NCI-H187 treated with DMSO at 0.1 percent for 48 hours (cell line): Measurements from ENCODE around the gene ZAP70.

Experiments
- DNase-seq: peaks from one replicate; lab custom pipeline; 2025; lab: John Stamatoyannopoulos, UW

ZAP70 gene

DNA sequence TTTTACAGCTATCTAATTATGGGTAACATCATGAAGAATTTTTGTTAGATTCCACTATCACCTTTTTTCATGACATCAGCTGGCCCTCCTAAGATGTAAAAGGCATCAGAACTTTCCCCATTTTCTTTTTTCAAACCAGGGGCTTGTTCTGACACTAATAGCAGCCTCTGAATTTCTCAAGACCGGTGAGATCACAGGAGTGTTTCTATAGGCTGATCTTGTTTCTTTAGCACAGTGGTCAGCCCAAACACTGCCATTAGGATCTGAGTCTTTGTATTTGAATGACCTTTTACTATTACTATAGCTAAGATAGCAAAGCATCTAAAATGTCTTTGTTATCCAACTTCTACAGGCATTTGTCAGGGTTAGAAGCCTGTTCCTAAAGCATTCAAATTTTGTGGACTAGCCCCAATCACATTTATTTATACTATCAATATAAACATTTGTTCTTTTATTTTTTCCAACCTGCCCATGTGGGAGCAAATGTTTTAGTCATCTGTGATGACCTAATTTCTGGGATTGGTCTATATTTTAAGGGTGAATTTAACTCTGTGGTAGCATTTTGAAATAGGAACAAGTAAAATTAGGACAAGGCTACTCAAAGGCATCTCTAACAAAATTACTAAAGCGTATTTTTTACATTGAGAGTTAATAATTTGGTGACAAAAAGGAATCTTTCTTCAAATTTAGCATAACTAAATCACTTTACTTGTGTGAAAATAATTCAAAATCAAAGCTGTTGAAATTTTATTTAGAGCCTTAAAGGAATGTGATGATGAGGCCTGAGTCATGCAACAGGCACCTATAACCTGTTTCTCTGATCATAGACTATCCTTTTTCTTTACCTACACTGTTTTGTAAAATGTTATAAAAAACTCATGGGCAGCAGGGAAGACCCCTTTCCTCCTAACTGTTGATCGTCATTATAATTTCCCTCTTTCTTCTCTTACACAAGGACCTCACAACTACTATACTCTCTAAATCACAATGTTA is 39.3 kb downstream of the ZAP70 start:
- no peak for DNase-seq

DNA sequence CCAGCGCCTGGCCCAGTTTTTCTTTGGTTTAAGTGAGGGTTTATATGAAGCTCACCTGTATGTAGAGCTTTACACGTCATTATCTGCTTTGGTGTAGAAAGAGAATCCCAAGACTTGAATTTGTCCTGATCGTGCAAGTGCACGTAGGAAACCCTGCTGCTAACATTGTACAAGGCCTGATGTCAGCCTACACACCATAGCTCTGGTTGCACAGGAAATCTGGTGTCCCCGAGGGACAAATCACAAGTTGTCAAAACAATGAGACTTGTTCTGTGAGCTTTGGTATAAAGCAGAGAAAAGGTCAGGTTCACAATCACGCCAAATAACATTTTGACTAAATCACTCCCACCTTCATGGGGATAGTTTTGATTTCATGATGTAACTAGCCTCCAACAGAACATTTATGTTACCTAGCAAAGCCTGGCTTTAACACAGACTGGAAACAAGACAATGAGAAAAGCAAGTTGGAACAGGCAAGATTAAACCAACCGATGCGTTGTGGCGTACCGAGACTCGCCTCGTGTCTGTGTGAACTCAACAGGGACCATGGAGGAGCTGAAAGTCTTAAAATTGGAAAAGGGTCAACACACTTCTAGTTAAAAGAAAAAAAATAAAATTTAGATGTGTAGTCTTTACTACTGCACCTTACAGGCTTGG is 41.4 kb downstream of the ZAP70 start:
- DNase-seq, result no peak

DNA sequence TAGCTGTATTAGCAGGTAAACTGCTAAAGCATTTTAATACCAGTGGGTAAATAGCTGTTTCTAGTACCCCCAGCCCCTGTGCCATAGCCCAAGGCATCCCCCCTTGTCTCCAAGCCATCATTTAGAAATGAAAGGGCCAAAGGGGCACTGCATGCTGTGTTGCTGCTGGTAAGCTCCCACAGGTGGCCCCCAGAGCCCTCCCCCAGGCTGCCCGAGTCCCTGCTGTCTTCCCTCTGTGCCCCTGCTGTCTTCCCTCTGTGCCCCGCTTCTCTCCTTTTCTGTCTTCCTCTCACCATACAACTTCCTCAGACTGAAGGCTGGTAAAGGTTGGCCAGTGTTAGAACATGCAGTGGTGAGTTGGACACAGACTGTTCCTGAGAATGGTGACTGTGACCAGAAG is 42.1 kb downstream of the ZAP70 start:
- DNase-seq, result no peak

DNA sequence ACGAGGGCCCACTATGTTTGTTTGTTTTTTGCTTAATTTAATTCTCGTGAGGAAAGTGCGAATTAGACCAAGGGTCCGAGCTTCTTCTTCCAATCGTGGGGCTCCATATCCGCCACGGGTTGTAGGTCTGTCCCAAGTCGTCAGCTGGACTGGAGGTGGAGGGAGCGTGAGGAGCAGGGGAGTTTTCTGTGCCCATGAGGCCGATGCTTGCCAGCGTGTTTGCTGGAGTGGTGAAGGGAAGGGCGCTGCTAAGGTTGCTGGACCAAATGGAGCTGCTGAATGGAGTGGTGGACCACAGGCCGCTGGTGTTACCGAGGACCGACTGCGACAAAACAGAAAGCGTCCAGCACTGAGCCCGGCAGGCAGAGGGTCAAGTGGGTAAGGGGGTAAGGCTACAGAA is 43.7 kb downstream of the ZAP70 start:
- no peak for DNase-seq

DNA sequence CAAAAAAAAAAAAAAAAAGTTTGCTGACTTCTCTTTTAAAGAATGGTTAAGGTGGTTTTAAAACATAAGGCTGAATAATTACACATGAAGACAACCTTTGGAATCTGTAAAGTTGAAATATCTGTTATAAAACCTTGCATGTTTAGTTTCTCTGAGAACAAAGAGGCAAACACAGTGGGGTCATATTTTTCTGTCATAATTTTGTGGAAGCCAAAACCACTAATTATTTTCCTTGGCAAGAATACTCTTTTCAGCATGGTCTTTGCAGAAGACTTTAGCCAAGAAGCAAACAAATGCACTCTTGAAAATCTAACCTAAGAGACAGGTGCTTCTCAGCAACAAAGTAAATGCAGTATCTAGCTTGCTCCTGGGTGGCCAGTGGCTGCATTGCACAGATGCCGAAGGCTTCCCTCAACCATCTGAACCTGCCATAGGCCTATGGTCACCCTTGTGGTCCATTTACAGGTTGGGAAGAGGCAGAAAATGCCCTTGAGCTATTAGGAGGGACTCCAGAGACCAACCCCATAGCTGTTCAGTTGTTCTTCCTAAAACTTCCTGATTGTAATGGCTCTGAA is 44.8 kb downstream of the ZAP70 start:
- DNase-seq, result no peak

DNA sequence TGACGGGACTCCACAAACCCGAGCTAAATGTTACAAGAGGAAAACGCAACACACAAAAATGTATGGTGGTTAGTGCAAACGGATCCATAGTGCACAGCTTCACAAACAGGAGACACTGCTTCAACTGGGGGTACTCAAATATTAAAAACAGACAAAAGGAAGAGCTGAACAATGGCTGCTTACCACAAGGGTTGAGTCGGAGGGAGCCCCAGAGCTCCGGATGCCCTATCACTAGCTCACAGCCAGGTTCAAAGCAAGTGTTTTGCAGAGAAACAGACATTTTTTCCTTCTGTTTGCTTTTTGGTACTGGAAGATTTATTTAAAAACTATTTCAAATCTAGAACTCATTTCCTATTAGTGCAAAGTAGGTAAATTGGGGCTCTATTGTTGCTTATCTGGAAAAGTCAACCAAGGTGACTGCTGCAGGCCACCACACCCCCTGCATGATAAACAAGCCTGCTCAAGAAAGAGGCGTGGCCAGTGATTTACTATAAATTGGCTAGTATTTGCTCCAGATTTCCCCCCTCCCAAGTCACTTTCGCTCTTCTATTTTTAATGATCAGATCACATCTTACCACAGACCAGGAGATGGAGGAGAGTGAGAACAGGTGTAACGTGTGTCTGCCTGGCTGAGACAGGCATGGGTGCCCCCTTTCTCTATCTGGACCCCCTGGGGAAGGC is 46.5 kb downstream of the ZAP70 start:
- no peak for DNase-seq

DNA sequence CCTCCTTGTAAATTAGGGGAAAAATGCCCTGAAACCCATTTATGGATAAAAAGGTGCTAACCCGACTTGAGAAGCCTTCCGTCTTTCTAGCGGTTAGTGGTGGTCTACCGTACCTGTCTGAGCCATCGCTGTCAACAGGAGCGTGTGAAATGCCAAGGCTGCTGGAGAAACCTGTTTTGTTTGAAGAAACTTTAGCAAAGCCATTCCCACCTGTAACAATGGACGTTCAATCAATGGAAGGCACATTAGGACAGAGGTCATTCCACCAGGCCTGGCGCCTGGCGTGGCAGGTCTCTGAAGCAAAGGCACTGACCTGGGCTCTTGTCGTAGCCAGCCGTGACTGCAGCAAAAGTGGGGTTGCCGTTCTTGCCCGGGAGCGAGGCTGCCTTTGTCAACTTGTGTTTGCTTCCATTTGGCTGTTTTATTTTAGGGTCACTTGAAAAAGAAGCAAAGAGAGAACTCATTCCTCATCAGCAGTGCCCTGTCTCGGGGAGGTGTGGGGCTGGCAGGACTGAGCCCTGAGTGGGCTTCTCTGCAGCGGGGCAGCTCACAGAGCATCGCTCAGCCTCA is 47.2 kb downstream of the ZAP70 start:
- no peak for DNase-seq

DNA sequence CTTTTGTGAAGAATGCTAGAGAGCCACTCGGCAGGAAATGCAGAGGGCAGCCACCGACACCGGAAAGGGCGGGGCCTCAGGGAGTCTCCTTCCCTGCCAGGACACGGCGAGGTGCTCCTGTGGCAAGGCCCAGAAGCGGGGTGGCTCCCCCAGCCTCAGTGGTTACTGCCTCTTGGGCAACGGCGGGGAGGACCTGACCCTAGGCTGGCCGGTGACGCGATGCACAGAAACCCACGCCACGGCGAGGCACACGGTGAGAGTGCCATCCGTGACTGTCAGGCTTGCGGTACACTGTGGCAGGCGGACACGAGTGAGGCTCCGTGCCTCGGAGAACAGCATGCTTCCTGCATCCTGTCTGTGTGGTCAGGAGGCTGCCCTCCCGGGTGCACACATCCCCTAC is 47.8 kb downstream of the ZAP70 start:
- DNase-seq, result no peak

DNA sequence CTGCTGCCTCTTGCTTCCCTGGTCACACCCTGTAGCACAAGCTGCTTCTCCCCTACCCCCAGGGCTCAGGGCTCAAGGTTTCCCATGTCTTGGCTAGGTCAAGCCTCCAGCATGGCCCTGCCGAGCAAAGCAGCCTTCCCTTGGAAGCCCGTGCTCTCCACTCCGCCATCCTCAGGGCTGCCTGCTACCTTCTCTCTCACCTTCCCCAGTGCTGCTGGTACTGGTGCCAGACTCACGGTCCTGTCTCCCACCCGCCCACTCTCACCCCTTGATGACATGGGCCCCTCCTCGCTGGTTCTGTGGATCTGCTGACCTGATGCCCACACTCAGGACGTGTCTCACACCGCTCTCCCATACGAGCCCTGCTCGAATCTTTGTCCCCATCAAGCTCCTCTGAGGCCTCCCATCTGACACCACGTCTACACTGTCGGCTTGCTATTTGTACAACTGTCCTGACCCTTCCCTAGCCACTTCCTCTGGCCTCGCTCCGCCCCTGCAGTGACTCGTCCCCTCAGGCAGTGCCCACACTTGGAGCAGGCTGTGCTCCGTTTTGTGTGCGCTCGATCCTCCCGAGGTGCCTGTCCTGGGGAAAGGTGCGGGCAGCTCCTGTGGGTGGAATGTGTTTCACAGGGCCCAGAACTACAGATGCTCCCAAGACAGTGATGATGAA is 49.9 kb downstream of the ZAP70 start:
- no peak for DNase-seq

DNA sequence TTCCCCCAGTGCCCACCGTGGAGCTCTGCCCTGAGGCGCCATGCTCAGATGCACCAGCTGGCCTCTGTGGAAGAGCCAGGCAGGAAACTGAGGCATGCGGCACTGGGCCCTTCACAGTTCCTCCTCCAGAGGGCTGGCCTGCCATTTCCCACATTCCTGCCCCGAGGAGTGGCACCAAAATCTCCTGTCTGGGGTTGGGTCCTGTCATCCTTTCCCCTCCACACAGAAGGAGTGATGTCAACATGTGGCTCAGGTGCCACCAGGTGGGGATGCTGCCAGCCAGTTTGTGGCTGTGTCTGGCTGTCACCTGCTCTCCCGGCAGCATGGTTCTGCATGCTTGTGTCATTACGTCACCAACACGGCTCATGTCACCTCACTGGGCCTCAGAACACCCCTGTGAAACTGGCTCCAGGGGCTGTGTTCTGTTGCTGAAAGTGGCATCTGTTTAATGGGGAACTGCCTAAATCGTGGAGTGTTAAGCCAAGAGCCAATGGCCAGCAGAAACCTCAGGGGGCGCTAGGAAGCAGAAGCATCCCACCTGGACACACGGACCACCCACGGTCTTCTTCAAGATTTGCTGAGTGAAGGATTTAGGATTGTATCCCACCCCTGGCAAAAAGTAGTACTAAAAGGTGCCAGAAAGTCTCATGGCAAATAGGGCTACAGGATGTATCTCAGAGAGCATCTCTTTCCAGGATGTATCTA is 51.3 kb downstream of the ZAP70 start:
- DNase-seq, result no peak

DNA sequence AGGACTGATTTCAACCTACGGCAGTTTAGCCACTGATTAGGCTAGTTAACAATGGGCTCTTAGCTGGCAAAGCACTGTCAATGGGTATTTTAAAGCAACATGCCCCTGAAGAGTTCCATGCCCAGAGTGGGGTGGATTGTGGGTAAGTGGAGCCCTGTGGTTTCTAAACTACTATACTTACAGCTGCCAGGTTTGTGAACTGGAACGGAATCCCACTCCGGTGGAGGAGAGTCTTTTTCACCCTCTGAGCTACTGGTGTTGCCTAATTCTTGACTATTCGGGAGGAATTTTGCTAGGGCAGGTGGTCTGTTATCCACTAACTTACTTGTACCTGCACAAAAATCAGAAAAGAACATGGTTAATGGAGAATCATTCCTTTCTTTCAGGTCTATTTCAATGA is 52.6 kb downstream of the ZAP70 start:
- peak; percentile 84 for DNase-seq

DNA sequence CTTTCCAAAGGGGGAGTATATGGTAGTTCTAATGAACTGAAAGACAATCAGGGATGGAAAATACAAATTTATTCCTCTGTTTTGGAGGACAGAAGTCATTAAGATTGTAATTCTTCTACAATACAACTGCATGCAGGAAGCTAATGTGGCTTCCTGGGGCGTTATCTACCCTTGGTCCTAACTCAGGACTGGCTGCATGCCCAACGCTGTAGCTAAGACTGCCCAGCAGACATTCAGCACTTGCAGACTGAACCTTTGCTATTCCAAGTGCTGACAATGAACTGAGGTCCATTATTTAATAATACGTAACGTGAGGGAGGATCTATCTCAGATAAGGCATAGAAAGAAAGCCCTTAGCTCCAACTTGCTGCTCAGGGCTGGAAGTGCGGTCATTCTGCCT is 53.2 kb downstream of the ZAP70 start:
- no peak for DNase-seq

DNA sequence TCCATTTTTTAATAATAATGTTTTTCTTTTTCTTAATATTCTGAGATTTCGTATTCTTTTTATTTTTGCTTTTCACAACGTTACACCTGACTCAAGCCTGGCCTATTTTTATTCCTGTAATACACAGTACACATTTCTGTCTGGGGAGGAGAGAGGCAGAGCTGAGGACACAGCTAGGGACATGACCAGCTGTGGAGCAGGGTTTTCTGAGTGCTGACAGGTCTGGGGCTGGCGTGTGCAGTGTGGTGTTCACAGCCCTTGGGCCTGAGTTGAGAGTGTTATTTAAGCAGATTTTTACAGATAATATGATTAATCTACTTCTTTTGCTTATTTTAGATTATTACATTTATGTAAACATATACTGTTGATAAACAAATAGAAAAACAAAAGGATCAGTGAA is 55.9 kb downstream of the ZAP70 start:
- DNase-seq, result no peak

DNA sequence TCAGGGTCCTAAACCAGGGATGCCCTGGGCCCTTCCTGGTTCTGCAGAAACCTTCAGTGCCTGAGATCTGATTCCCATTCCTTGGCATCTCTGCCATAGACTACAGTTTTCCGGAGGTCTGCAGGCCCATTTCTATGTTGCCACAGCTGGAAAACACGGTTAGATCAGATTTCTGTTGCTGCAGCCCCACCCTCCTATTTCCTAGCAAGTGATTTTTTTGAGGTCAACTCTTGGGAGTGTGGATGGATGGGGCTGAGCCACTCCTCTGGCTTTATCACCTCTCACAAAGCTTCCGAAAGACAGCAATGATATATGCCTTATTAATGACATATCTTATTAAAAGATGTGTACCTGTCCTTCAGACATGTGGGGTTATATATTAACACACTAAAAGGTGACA is 56.3 kb downstream of the ZAP70 start:
- no peak for DNase-seq

DNA sequence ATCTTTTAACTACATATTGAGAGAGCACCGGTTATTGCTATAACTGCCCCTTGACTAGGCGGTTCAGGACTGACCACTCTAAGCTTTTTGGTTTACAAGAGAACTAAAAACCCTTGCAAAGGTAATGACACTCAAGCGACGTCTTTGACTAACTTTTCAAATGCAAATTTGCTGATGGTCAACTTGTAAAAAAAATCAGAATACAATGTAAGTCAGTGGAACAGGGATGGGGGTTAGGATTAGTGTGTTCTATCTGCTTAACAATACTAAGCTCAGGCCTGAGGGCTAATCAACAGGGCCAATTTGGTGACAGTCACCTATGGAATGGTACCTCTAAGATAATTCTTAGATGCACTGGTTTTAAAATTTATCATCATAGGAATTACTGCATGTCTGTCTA is 57.1 kb downstream of the ZAP70 start:
- no peak for DNase-seq

DNA sequence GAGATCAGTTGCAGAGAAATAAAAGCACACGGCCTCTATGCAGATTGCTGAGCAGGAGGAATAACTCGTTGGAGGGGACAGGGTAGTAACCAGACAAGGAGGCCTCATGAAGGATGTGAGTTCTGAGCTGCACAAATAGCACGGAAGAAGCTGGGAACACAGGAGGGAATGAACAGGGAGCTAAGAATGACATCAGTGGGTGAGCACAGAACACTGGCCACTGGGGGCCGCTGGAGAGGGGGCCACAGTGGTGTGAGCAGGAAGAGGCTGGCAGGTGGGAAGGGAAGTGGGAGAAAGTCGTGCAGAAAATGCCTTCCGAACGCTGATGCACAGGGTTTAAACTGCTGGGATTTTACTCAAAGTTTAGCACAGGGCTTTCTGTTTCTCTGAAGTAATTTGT is 61.0 kb downstream of the ZAP70 start:
- DNase-seq, result no peak

DNA sequence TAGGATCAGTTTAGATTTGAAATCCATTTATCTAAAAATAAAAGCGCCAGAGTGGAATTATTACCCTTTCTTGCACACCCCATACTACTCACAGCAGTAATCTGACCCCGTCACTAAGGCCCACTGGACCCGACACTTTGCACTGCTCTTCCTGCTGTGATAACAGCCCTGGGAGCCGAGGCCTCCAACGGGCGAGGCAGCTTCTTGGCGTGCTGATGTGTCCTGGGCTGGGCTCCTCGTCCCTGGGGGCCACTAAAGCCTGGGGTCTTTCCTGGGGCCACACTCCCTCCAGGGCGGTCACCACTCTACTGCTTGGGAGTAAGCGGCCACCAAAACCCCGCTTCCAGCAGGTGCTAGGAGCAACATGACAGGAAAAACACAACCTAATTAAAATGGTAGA is 61.7 kb downstream of the ZAP70 start:
- no peak for DNase-seq

DNA sequence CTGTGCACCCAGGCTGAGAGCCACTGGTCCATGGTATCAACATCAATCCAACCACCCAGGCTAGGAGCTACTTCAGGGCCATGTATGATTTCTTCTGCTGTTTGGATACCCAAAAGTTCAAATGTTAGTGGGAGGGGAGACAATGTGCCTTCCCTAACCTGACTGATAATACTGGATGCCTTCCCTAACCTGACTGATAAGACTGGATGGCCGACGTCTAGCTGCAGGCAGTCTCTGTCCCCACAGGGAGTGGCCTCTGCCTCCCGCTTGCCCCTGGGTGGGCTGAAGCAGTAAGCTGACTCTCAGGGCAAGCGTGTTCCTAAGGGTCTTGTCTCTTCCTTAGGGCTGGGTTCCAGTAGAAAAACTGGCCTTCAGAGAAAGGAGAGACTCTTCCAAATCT is 65.8 kb downstream of the ZAP70 start:
- DNase-seq, result no peak

DNA sequence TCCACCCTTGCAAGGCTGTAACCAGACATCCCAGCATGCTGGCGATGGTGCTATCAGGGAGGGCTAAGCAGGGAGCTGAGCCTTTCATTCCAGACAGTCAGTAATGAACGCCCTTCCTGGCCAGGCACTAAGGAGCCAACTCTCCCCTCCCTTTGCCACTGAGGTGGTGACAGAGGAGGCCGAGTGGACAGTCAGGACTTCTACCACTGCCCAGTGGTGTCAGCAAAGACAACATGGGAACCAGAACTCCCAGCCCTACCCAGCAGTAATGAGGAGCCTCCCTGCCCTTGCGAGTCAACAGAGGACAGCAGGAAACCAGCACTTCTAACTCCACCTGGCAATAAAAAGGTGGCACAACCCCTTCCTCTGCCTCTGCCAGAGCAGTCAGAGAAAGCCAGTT is 68.6 kb downstream of the ZAP70 start:
- DNase-seq, result no peak

DNA sequence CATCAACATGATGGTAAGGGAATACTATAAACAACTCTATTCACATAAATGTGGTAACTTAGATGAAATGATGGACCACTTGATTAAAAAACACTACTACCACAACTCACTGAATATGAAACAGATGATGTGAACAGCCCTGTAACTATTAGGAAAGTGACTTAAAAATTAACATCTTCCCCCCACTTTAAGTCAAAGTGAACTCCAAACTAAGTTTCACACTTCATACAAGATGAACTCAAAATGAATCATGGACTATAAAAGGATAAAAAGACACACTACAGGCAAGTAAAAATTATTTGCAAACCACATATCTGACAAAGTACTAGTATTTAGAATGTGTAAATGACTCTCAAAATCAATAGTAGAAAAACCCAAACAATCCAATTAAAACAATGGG is 71.6 kb downstream of the ZAP70 start:
- DNase-seq, result no peak

DNA sequence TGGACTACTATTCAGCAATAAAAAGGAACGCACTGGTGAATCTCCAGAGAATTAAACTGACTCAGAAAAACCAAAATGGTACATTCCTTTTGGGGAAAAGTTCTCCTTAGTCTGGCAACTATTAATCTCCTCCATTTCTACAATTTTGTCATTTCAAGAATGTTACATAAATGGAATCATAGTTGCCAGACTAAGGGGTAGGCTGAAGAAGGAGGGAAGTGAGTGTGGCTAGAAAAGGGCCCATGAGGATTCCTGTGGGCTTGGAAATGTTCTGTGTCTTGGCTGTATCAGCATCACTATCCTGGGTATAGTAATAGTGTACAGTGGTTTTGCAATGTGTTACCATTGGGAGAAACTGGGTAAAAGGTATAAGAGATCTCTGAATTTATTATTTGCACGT is 72.4 kb downstream of the ZAP70 start:
- DNase-seq, result no peak
